GM12874 (cell line): Measurements from ENCODE around the gene PAQR5.

Experiments
- CTCF ChIP-seq: IDR thresholded peaks from 2 replicates; pipeline ENCODE4 v1.5.1; 2011; ENCODE audit warnings: low read depth, mild to moderate bottlenecking, control low read depth, low read length, moderate library complexity; ENCODE audit not compliant: insufficient read depth

The PAQR5 gene

GRCh38 chr15:69413822-69414700, 115.3 kb downstream of the PAQR5 start, which contains the start of gene KIF23:
KIF23 (plus strand) TSS chr15:69414349; CDS start chr15:69414466, 117 bp downstream.
- TF ChIP-seq CTCF = no peak

GRCh38 chr15:69414701-69415167, 116.0 kb downstream of the PAQR5 start:
- no peak for TF ChIP-seq CTCF

GRCh38 chr15:69415381-69415780, 116.7 kb downstream of the PAQR5 start:
- no peak for TF ChIP-seq CTCF

- no peak for TF ChIP-seq CTCF
Measured at GRCh38 chr15:69417581-69417980, 118.9 kb downstream of the PAQR5 start.

- no peak for TF ChIP-seq CTCF
Measured at GRCh38 chr15:69421498-69421897, 122.8 kb downstream of the PAQR5 start.

- no peak for TF ChIP-seq CTCF
Measured at GRCh38 chr15:69422336-69422895, 123.7 kb downstream of the PAQR5 start.

GRCh38 chr15:69424001-69424400, 125.3 kb downstream of the PAQR5 start:
- no peak for TF ChIP-seq CTCF
